ENCODE results near the gene ALDH1A1. TPM values are rescaled to one million over a fixed set of nuclear protein-coding genes. Genes with fewer than 3 reads are reported as not detected.

The ALDH1A1 gene
- not detected for total RNA-seq

DNA sequence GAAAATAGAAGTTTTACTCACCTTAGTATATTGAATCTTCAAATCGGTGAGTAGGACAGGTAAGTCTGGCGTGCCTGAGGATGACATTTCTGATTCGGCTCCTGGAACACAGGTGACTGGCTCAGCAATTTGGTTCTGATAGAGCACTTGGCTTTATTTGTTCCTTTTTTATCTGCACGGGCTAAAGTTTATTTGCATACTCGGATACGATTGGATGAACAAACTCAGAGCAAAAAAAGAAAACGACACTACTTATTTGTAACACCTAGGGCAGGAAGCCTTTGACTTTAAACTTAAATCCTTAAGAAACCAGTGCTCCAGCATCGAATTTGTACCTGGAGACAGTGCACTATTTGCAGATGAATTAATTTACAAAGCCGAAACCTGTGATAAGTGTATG lies at the start of gene ALDH1A1:
ALDH1A1 (minus strand) TSS at position 140 of the 400 bp plus-strand sequence; CDS start at position 87, 53 bp downstream.
- H3K36me3 Mint-ChIP-seq (ENCODE audit: insufficient read depth in 2 of 2): no peaks in the 10 kb centered on the region
- H3K4me3 Mint-ChIP-seq: no peak within 1 kb of the TSS
- no peak for ATAC-seq (replicated peaks in 1 of 2)
- peaks cover 40% of the 10 kb centered on the region for H3K27me3 Mint-ChIP-seq (ENCODE audit: low read depth)
- H3K4me1 Mint-ChIP-seq (ENCODE audit: low read depth): peaks cover 9% of the 10 kb centered on the region
- no peak for DNase-seq
- H3K9me3 Mint-ChIP-seq: peaks cover 0 to 2% of the 10 kb centered on the region in 2 donors
- H3K27ac Mint-ChIP-seq: no peak within 1 kb of the TSS

- H3K27ac Mint-ChIP-seq: no peak overlapping the region
- no peak overlapping the region for H3K4me3 Mint-ChIP-seq
- peaks cover 9% of the 10 kb centered on the region for H3K4me1 Mint-ChIP-seq (ENCODE audit: low read depth)
- H3K36me3 Mint-ChIP-seq (ENCODE audit: insufficient read depth in 2 of 2): no peaks in the 10 kb centered on the region
- ATAC-seq (replicated peaks in 1 of 2) (no peak), DNase-seq (no peak)
- H3K9me3 Mint-ChIP-seq: no peaks in the 10 kb centered on the region
- peaks cover 9% of the 10 kb centered on the region for H3K27me3 Mint-ChIP-seq (ENCODE audit: low read depth)
These were observed 49.0 kb upstream of the ALDH1A1 start for GRCh38 chr9:73001860-73002259.

GRCh38 chr9:72998363-72998762 lies 45.5 kb upstream of the ALDH1A1 start:
- H3K4me3 Mint-ChIP-seq: no peak overlapping the region
- no peak for DNase-seq
- peaks cover 12% of the 10 kb centered on the region for H3K27me3 Mint-ChIP-seq (ENCODE audit: low read depth)
- H3K9me3 Mint-ChIP-seq: no peaks in the 10 kb centered on the region
- no peak for ATAC-seq (replicated peaks in 1 of 2)
- no peaks in the 10 kb centered on the region for H3K36me3 Mint-ChIP-seq (ENCODE audit: insufficient read depth in 2 of 2)
- H3K4me1 Mint-ChIP-seq (ENCODE audit: low read depth): peaks cover 9% of the 10 kb centered on the region
- no peak overlapping the region for H3K27ac Mint-ChIP-seq

DNA sequence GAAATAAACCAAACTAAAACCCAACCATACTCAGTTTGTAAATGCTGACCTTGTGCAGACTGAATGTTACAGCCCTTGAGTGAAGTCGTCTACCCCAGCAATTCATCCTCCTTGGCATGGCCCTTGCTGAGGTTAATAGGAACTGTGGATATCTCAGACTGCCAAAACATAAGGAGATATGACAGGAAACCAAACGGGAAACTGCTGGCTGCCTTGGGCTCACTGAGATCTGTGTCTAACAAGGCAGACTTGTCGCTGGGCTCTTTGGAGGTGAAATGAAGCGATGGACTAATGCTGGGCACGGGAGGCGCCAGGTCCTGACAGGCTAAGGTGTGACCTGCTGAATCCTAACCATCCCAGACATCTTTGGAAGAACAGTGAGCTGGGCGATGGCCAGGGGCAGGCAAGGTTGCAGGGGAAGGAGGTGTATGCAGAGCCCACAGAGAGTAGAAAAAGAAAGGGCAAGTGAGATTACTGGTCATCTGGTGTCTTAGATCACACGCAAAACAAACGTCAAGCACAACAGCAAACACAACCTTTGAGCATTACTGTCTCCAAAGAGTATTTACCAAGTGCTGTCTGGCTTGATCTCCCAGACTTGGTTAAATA lies 44.6 kb upstream of the ALDH1A1 start:
- H3K9me3 Mint-ChIP-seq: no peaks in the 10 kb centered on the region
- no peaks in the 10 kb centered on the region for H3K36me3 Mint-ChIP-seq (ENCODE audit: insufficient read depth in 2 of 2)
- peaks cover 9% of the 10 kb centered on the region for H3K4me1 Mint-ChIP-seq (ENCODE audit: low read depth)
- H3K27me3 Mint-ChIP-seq (ENCODE audit: low read depth): peaks cover 15% of the 10 kb centered on the region
- DNase-seq (no peak), ATAC-seq (replicated peaks in 1 of 2) (no peak)
- peak overlapping the region in 1 of 2 donors; percentile 1 for H3K4me3 Mint-ChIP-seq
- H3K27ac Mint-ChIP-seq: no peak overlapping the region

DNA sequence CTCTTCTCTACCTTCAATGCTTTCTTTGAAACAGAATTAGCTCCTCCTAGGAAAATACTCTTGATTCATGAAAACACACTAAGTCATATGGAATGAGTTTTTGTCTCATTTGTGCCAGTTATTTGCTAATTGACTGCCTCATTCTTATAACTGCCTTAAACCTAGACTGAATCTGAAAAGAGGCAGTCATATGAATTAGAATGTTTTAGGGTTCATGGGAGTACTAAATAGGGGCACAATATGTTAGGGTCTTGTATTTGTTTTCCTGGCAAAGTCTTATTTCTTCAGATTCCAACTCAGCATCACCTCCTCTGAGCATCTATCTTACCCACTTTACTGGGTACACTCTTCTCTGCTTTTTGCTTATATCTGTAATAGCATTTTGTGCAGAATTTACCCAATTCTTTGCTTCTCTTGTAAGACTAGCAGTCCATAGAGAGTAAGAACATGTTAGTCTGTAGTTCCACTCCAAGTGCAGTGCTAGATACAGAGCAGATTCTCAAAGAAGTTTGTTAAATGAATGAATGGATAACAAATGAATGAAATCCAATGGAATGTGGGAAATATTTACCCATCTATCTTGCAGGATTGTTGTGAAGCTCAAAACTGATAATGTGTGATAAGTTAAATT lies 43.9 kb upstream of the ALDH1A1 start:
- Mint-ChIP-seq H3K27ac (no peak overlapping the region), H3K4me3 (no peak overlapping the region), H3K36me3 (ENCODE audit: insufficient read depth in 2 of 2) (no peaks in the 10 kb centered on the region), H3K27me3 (ENCODE audit: low read depth) (peaks cover 21% of the 10 kb centered on the region), H3K9me3 (no peaks in the 10 kb centered on the region), H3K4me1 (ENCODE audit: low read depth) (peaks cover 9% of the 10 kb centered on the region)
- no peak for ATAC-seq (replicated peaks in 1 of 2)
- DNase-seq: no peak

- peaks cover 9% of the 10 kb centered on the region for H3K4me1 Mint-ChIP-seq (ENCODE audit: low read depth)
- H3K9me3 Mint-ChIP-seq: no peaks in the 10 kb centered on the region
- ATAC-seq (replicated peaks in 1 of 2) (no peak), DNase-seq (no peak)
- no peak overlapping the region for H3K4me3 Mint-ChIP-seq
- H3K27ac Mint-ChIP-seq: no peak overlapping the region
- H3K27me3 Mint-ChIP-seq (ENCODE audit: low read depth): peaks cover 21% of the 10 kb centered on the region
- H3K36me3 Mint-ChIP-seq (ENCODE audit: insufficient read depth in 2 of 2): no peaks in the 10 kb centered on the region
These were observed 43.3 kb upstream of the ALDH1A1 start for GRCh38 chr9:72996114-72996513.

- Mint-ChIP-seq H3K36me3 (ENCODE audit: insufficient read depth in 2 of 2) (no peaks in the 10 kb centered on the region), H3K9me3 (no peaks in the 10 kb centered on the region), H3K4me1 (ENCODE audit: low read depth) (peaks cover 9% of the 10 kb centered on the region), H3K4me3 (no peak overlapping the region), H3K27ac (no peak overlapping the region), H3K27me3 (ENCODE audit: low read depth) (peaks cover 21% of the 10 kb centered on the region)
- DNase-seq (no peak), ATAC-seq (replicated peaks in 1 of 2) (no peak)
These were observed 42.5 kb upstream of the ALDH1A1 start for GRCh38 chr9:72995131-72996024.

DNA sequence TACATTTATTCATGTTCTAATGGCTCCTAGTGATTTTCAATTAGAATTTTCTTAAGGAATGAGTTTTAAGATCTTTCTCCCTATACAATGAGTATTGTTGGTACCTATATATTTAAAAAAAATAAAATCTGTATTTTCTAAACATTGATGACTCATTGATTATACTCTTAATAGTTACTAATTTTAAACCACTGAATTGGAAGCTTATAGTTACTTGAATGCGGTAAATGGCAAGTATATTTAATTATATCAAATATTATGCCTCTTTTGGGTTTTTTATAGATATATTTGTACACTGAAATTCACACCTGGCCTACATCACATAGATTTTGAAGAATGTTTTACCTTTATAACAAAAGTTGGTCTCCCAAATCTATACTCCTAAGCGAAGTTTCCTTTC lies 38.9 kb upstream of the ALDH1A1 start:
- ATAC-seq (replicated peaks in 1 of 2) (no peak), DNase-seq (no peak)
- Mint-ChIP-seq H3K27me3 (ENCODE audit: low read depth) (peaks cover 11% of the 10 kb centered on the region), H3K9me3 (no peaks in the 10 kb centered on the region), H3K4me3 (no peak overlapping the region), H3K36me3 (ENCODE audit: insufficient read depth in 2 of 2) (no peaks in the 10 kb centered on the region), H3K4me1 (ENCODE audit: low read depth) (no peaks in the 10 kb centered on the region), H3K27ac (no peak overlapping the region)

- H3K27ac Mint-ChIP-seq: no peak overlapping the region
These were observed 37.7 kb upstream of the ALDH1A1 start for GRCh38 chr9:72990397-72991182.

GRCh38 chr9:72986522-72987116 lies 33.8 kb upstream of the ALDH1A1 start:
- no peaks in the 10 kb centered on the region for H3K4me1 Mint-ChIP-seq (ENCODE audit: low read depth)
- H3K27ac Mint-ChIP-seq: no peak overlapping the region
- ATAC-seq (replicated peaks in 1 of 2): no peak
- H3K9me3 Mint-ChIP-seq: no peaks in the 10 kb centered on the region
- DNase-seq: no peak
- no peak overlapping the region for H3K4me3 Mint-ChIP-seq
- H3K36me3 Mint-ChIP-seq (ENCODE audit: insufficient read depth in 2 of 2): no peaks in the 10 kb centered on the region
- H3K27me3 Mint-ChIP-seq (ENCODE audit: low read depth): no peaks in the 10 kb centered on the region

More at GRCh38 chr9:72990397-72991182, 37.7 kb upstream of the ALDH1A1 start:
- Mint-ChIP-seq H3K36me3 (ENCODE audit: insufficient read depth in 2 of 2) (no peaks in the 10 kb centered on the region), H3K9me3 (no peaks in the 10 kb centered on the region), H3K27me3 (ENCODE audit: low read depth) (peaks cover 8% of the 10 kb centered on the region), H3K4me3 (no peak overlapping the region), H3K4me1 (ENCODE audit: low read depth) (no peaks in the 10 kb centered on the region)
- ATAC-seq (replicated peaks in 1 of 2): no peak
- DNase-seq: no peak

DNA sequence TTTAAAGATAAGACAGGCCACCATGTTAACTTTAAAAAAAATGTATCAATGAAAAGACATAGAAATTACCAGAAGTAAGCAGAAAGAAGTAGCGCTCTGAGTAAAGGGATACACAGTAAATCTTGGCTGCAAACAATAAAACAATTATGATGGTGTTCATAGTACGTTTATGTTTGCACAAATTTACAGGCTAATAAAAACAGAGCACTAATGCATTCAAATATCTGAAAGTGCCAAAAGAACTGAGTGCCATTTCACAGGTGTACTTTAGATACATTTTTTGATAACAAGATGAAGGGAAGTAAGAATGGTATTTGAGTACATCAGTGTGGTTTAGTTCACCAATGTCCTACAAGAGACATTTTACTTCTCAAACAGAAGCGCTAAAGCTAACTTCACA lies 32.9 kb upstream of the ALDH1A1 start:
- Mint-ChIP-seq H3K27me3 (ENCODE audit: low read depth) (no peaks in the 10 kb centered on the region), H3K4me3 (no peak overlapping the region), H3K4me1 (ENCODE audit: low read depth) (no peaks in the 10 kb centered on the region), H3K36me3 (ENCODE audit: insufficient read depth in 2 of 2) (no peaks in the 10 kb centered on the region), H3K27ac (no peak overlapping the region), H3K9me3 (no peaks in the 10 kb centered on the region)
- no peak for DNase-seq
- ATAC-seq (replicated peaks in 1 of 2): no peak

DNA sequence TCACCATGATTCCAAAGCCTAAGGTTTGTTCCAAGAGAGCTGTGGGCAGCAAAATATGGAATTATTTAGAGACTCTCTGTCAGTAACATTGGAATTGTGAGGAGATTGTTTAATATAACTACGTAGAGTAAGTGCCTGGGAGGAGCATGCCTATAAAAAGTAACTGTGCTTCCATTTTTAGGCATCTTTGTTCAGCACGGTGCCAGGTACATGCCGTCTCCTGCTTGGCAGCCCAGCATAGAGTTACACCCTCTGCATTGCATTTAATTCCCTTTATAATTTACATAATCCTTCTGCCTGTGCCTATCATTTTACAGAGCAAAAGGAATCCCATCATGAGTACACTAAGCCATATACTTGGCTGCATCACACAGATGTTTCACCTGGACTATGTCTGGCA lies 32.1 kb upstream of the ALDH1A1 start:
- H3K4me1 Mint-ChIP-seq (ENCODE audit: low read depth): no peaks in the 10 kb centered on the region
- H3K36me3 Mint-ChIP-seq (ENCODE audit: insufficient read depth in 2 of 2): no peaks in the 10 kb centered on the region
- H3K9me3 Mint-ChIP-seq: no peaks in the 10 kb centered on the region
- H3K4me3 Mint-ChIP-seq: no peak overlapping the region
- H3K27ac Mint-ChIP-seq: no peak overlapping the region
- no peak for ATAC-seq (replicated peaks in 1 of 2)
- H3K27me3 Mint-ChIP-seq (ENCODE audit: low read depth): no peaks in the 10 kb centered on the region
- DNase-seq: no peak
